ENCODE data around the gene CCNF.

DNA sequence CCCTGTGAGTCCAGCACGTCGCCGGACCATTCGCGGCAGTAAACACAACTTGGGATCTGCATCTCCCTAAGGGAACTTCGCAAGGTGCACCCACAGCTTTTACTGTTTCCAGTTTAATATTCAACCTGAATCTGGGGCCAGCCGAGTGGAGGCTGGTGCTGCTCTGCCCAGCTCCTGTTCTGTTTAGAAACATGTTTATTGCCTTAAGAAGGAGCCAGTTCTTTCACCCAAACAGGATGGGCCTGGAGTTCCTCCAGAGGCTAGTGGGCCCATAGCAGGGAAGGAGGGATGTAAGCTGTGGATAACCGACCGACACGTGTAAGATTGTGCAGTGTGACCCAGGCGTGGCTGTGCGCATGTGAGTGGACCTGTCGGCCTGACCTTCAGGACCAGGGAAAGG is 63.0 kb downstream of the CCNF start:
- TF ChIP-seq, protein P1, sequence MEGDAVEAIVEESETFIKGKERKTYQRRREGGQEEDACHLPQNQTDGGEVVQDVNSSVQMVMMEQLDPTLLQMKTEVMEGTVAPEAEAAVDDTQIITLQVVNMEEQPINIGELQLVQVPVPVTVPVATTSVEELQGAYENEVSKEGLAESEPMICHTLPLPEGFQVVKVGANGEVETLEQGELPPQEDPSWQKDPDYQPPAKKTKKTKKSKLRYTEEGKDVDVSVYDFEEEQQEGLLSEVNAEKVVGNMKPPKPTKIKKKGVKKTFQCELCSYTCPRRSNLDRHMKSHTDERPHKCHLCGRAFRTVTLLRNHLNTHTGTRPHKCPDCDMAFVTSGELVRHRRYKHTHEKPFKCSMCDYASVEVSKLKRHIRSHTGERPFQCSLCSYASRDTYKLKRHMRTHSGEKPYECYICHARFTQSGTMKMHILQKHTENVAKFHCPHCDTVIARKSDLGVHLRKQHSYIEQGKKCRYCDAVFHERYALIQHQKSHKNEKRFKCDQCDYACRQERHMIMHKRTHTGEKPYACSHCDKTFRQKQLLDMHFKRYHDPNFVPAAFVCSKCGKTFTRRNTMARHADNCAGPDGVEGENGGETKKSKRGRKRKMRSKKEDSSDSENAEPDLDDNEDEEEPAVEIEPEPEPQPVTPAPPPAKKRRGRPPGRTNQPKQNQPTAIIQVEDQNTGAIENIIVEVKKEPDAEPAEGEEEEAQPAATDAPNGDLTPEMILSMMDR (IDR thresholded peaks at IDR 0.05; ENCODE audit: low read depth, low read length) = no peak
- TF ChIP-seq POLR2A (IDR thresholded peaks at IDR 0.05; ENCODE audit: extremely low read depth, insufficient read length) = no peak
- TF ChIP-seq, protein P2, sequence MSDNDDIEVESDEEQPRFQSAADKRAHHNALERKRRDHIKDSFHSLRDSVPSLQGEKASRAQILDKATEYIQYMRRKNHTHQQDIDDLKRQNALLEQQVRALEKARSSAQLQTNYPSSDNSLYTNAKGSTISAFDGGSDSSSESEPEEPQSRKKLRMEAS (IDR thresholded peaks at IDR 0.05; ENCODE audit: low read depth, low read length) = no peak
- no peak for TF ChIP-seq MYC (IDR thresholded peaks at IDR 0.05; ENCODE audit: low read depth, low read length)
